Measurements from ENCODE around the gene EEF1AKMT3. TPM values are rescaled to one million over a fixed set of nuclear protein-coding genes. Genes with fewer than 3 reads are reported as not detected.

The EEF1AKMT3 gene
- total and polyA plus RNA-seq, 3 donors from 2014 or later: 5.5 to 8.7 (median 8.4) TPM

DNA sequence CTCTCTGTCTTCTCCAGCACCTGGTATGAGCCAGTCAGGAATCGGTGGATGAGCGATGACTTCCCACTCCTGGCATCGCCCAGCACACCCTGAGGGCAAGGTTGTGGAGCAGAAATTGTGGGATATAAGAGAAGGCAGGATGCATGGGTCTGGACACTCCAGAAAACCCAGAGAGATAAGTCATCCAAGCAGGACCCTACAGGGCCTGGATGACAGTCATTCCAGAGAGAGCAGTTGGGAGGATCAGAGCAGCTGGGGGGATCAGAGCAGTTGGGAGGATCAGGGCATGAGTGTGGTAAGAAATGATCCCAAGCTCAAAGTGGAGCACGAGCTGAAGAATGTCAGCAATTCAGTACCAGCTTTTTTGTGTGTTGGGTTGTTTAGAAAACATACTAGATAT is 37.8 kb upstream of the EEF1AKMT3 start:
- Histone ChIP-seq H3K36me3 (ENCODE audit: low read depth, missing control alignments) (no peaks in the 10 kb centered on the region), H3K4me1 (peaks cover 15% of the 10 kb centered on the region), H3K27ac (no peak overlapping the region), H3K4me3 (no peak overlapping the region), H3K27me3 (no peaks in the 10 kb centered on the region), H3K9me3 (no peaks in the 10 kb centered on the region)
- WGBS, 2 donors: 77 to 87% methylated on average over 4 of the region's 4 CpGs
- TF ChIP-seq POLR2A (IDR thresholded peaks at IDR 0.05): no peak
- TF ChIP-seq, protein P1, sequence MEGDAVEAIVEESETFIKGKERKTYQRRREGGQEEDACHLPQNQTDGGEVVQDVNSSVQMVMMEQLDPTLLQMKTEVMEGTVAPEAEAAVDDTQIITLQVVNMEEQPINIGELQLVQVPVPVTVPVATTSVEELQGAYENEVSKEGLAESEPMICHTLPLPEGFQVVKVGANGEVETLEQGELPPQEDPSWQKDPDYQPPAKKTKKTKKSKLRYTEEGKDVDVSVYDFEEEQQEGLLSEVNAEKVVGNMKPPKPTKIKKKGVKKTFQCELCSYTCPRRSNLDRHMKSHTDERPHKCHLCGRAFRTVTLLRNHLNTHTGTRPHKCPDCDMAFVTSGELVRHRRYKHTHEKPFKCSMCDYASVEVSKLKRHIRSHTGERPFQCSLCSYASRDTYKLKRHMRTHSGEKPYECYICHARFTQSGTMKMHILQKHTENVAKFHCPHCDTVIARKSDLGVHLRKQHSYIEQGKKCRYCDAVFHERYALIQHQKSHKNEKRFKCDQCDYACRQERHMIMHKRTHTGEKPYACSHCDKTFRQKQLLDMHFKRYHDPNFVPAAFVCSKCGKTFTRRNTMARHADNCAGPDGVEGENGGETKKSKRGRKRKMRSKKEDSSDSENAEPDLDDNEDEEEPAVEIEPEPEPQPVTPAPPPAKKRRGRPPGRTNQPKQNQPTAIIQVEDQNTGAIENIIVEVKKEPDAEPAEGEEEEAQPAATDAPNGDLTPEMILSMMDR (IDR thresholded peaks at IDR 0.05): no peak
- no peak for DNase-seq
- intact Hi-C loops (cut with DNase I; ENCODE audit: low total_unique reads): no loop called here

DNA sequence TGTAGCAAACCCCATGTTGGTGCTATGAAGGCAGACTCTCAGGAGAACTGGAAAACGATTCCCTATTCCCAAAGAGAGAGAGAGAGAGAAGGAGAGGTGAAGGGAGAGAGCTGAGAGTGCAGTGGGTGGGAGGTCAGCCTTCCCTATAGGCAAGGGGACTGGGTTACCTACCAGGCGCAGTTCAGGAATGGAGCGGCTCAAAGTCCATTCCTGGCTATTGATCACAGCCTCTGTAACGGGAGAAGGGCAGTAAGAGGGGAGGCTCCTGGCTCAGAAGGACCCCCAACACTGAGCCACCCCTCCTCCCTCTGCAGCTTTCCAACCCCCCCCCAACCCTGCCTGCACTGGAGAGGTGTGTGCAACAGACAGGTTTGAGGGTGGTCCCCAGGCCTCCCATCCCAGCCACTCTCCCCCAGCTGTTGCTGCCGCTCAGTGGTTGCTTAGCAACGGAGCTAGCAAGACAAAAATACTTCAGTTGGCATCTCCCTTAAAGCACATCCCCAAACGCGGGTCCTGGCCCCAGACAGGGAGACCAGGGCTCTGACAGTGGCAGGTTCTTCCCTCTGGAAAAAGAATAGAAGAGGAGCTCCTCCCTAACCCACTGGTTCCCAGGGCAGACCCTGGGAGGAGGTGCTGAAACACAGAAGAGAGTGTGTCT is 37.1 kb upstream of the EEF1AKMT3 start:
- no peaks in the 10 kb centered on the region for H3K27me3 ChIP-seq

DNA sequence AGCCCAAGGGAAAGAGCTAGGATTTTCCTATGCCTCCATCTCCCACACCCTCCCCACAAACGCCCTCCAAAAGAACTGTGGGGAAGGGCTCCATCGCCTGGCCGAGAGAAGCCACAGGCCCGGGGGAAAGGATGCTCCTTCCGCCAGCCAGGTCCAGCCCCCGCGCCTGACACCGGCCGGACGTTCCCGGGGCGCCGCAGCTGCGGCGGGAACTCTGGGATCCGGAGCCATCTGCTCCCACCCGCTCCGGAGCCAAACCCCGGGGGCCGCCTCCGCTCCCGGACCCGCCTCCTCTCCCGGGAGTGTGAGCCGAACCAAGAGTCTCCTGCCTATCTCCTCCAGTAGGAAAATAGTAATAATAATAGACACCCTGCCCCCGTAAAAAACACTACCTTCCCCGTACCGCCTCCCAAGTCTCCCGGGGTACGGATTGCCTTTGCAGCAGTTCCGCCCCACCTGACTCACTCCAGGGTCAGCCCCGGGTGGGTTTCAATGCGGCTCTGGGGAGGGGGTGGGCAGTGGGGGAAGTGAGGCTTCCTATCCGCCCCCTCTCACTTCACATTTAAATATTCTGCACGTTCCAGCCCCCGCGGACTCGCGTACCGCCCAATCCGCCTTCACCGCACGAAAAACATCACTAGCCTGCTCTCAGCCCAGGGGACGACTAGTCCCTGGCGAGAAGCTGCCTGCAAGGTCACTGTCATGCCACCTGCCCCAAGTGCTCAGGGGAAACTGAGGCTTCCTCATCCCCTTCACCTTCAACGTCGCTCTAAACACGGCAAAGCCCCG is 36.3 kb upstream of the EEF1AKMT3 start:
- H3K27me3 ChIP-seq: no peaks in the 10 kb centered on the region
- H3K27ac ChIP-seq: no peak overlapping the region
- no peaks in the 10 kb centered on the region for H3K9me3 ChIP-seq
- DNase-seq: no peak
- peaks cover 15% of the 10 kb centered on the region for H3K4me1 ChIP-seq
- intact Hi-C loops (cut with DNase I; ENCODE audit: low total_unique reads): no loop called here
- TF ChIP-seq POLR2A (IDR thresholded peaks at IDR 0.05): no peak
- TF ChIP-seq, protein P1 (IDR thresholded peaks at IDR 0.05): no peak
- WGBS, 2 donors: 4% methylated on average over 20 to 49 of the region's 49 CpGs
- H3K36me3 ChIP-seq (ENCODE audit: low read depth, missing control alignments): no peaks in the 10 kb centered on the region
- peak overlapping the region in 1 of 2 donors; percentile 4 for H3K4me3 ChIP-seq

More for the DNA sequence above, 37.1 kb upstream of the EEF1AKMT3 start:
- Histone ChIP-seq H3K4me3 (no peak overlapping the region), H3K36me3 (ENCODE audit: low read depth, missing control alignments) (no peaks in the 10 kb centered on the region), H3K4me1 (peaks cover 15% of the 10 kb centered on the region), H3K27ac (no peak overlapping the region), H3K9me3 (no peaks in the 10 kb centered on the region)
- intact Hi-C loops (cut with DNase I; ENCODE audit: low total_unique reads): no loop called here
- DNase-seq: no peak
- WGBS, 2 donors: 12 to 19% methylated on average over 4 to 8 of the region's 8 CpGs
- TF ChIP-seq POLR2A (IDR thresholded peaks at IDR 0.05): no peak
- TF ChIP-seq, protein P1 (IDR thresholded peaks at IDR 0.05): no peak

DNA sequence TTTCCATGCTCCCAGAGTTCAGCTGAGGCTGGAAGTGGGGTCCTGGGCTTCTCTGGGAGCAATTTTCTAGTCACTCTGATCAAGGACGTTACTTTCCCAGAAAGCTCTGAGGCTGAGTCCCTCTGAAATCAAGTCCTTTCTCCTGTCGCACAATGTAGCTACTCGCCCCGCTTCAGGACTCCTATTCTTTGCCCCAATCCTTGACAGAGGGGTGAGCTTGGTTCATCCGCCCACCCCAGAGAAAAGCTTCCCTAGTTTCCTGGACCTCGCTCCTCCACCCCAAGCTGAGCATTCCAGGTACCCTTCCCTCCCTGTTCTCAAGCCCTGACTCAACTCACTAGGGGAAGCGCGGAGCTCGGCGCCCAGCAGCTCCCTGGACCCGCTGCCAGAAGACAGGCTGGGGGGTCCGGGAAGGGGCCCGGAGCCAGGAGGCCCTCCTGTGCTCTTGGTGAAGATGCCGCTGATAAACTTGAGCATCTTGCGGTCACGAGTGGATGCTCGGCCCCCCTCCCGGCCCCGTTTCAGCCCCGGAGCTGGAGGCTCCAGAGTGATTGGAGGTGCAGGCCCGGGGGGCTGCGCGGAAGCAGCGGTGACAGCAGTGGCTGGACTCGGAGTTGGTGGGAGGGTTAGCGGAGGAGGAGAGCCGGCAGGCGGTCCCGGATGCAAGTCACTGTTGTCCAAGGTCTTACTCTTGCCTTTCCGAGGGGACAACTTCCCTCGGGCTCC is 35.5 kb upstream of the EEF1AKMT3 start:
- TF ChIP-seq POLR2A (IDR thresholded peaks at IDR 0.05): no peak
- TF ChIP-seq, protein P1 (IDR thresholded peaks at IDR 0.05): no peak
- H3K27ac ChIP-seq: no peak overlapping the region
- WGBS, 2 donors: 0 to 20% methylated on average over 3 to 31 of the region's 31 CpGs
- no peaks in the 10 kb centered on the region for H3K9me3 ChIP-seq
- no peak for DNase-seq
- peak overlapping the region; percentile 15 to 47 for H3K4me3 ChIP-seq
- H3K36me3 ChIP-seq (ENCODE audit: low read depth, missing control alignments): no peaks in the 10 kb centered on the region
- intact Hi-C loops (cut with DNase I; ENCODE audit: low total_unique reads): no loop called here
- peaks cover 15% of the 10 kb centered on the region for H3K4me1 ChIP-seq
- H3K27me3 ChIP-seq: no peaks in the 10 kb centered on the region

Data from testis (tissue), 3 donors.